D721Med (cell line): ENCODE measurements around the gene FBXO47.

ENCODE experiments used
- DNase-seq: peaks from one replicate; pipeline ENCODE4 v3.0.0; 2011; ENCODE audit warnings: low spot score; ENCODE audit not compliant: insufficient read length
- FAIRE-seq: peaks from 2 replicates; lab custom pipeline; 2011; peaks lifted over from hg19 to GRCh38; lab: Jason Lieb, UNC
- CTCF ChIP-seq: IDR thresholded peaks from 2 replicates; pipeline ENCODE4 v1.5.1; 2012; ENCODE audit warnings: mild to moderate bottlenecking, control low read depth; ENCODE audit not compliant: insufficient read depth; ENCODE audit errors: missing control alignments

FBXO47 gene

GRCh38 chr17:38996660-38997337, 29.6 kb upstream of the FBXO47 start:
- DNase-seq: no peak
- FAIRE-seq: no peak
- no peak for TF ChIP-seq CTCF

GRCh38 chr17:38994026-38994425, 26.8 kb upstream of the FBXO47 start:
- FAIRE-seq: no peak
- no peak for DNase-seq
- TF ChIP-seq CTCF: no peak

GRCh38 chr17:38984666-38985065, 17.5 kb upstream of the FBXO47 start:
- TF ChIP-seq CTCF: no peak
- DNase-seq (no peak), FAIRE-seq (no peak)

GRCh38 chr17:38982858-38983746, 15.9 kb upstream of the FBXO47 start:
- DNase-seq (no peak), FAIRE-seq (peak; percentile 83)
- peak; percentile 99 for TF ChIP-seq CTCF

- no peak for TF ChIP-seq CTCF
- FAIRE-seq: no peak
- DNase-seq: no peak
Observed at GRCh38 chr17:38981636-38982035, 14.4 kb upstream of the FBXO47 start.

- no peak for FAIRE-seq
- DNase-seq: no peak
- no peak for TF ChIP-seq CTCF
Observed at GRCh38 chr17:38980490-38981217, 13.5 kb upstream of the FBXO47 start.
